GM12864 (cell line): ENCODE results near the gene DDX10.

Experiments used
- DNase-seq: peaks from one replicate; pipeline ENCODE4 v3.0.0-alpha.2; 2011; ENCODE audit warnings: low read depth
- H3K4me3 ChIP-seq: 2 replicates; pipeline ENCODE4 v1.5.1; 2011; ENCODE audit warnings: mild to moderate bottlenecking, low read depth, low read length, control low read depth
- TF ChIP-seq, protein P1 (sequence below): IDR thresholded peaks from 2 replicates; pipeline ENCODE4 v1.5.1; 2011; ENCODE audit warnings: low read depth, mild to moderate bottlenecking, moderate library complexity, low read length, control low read depth, inconsistent platforms; ENCODE audit errors: missing control alignments

The DDX10 gene

GRCh38 chr11:108859510-108859909 lies 194.6 kb downstream of the DDX10 start:
- no peak for DNase-seq
- no peak overlapping the region for H3K4me3 ChIP-seq

GRCh38 chr11:108863528-108863927 lies 198.7 kb downstream of the DDX10 start:
- TF ChIP-seq, protein P1, sequence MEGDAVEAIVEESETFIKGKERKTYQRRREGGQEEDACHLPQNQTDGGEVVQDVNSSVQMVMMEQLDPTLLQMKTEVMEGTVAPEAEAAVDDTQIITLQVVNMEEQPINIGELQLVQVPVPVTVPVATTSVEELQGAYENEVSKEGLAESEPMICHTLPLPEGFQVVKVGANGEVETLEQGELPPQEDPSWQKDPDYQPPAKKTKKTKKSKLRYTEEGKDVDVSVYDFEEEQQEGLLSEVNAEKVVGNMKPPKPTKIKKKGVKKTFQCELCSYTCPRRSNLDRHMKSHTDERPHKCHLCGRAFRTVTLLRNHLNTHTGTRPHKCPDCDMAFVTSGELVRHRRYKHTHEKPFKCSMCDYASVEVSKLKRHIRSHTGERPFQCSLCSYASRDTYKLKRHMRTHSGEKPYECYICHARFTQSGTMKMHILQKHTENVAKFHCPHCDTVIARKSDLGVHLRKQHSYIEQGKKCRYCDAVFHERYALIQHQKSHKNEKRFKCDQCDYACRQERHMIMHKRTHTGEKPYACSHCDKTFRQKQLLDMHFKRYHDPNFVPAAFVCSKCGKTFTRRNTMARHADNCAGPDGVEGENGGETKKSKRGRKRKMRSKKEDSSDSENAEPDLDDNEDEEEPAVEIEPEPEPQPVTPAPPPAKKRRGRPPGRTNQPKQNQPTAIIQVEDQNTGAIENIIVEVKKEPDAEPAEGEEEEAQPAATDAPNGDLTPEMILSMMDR, result no peak
- no peak for DNase-seq

More at GRCh38 chr11:108859510-108859909, 194.6 kb downstream of the DDX10 start:
- TF ChIP-seq, protein P1, result no peak

GRCh38 chr11:108865406-108865805 lies 200.5 kb downstream of the DDX10 start:
- TF ChIP-seq, protein P1, result no peak
- no peak for DNase-seq
- H3K4me3 ChIP-seq, result no peak overlapping the region

More at GRCh38 chr11:108863528-108863927, 198.7 kb downstream of the DDX10 start:
- no peak overlapping the region for H3K4me3 ChIP-seq

DNA sequence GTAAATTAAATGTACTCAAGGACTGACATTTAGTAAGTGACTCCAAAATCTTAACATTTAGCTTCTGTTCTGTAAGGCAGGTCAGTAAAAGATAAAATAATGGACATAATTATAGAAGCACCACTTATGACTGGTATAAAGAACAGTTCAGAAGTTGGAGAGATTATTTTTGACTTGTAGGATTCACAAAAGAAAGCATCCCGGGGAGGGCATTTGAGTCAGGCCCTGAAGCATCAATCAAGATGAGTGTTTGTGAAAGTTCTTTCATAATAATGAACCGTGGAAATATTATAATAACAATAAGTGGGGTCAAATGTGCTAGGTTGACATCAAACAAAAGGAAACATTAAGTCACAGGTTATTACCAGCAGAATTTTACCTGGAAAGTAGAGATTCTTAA lies 201.9 kb downstream of the DDX10 start:
- H3K4me3 ChIP-seq, result no peak overlapping the region
- TF ChIP-seq, protein P1, result no peak
- DNase-seq, result no peak

GRCh38 chr11:108870373-108871020 lies 205.6 kb downstream of the DDX10 start:
- TF ChIP-seq, protein P1, result no peak
- no peak overlapping the region for H3K4me3 ChIP-seq
- DNase-seq, result no peak

- TF ChIP-seq, protein P1, result peak; percentile 47
- DNase-seq, result no peak
- no peak overlapping the region for H3K4me3 ChIP-seq
Measured at GRCh38 chr11:108871152-108871551, 206.3 kb downstream of the DDX10 start.

DNA sequence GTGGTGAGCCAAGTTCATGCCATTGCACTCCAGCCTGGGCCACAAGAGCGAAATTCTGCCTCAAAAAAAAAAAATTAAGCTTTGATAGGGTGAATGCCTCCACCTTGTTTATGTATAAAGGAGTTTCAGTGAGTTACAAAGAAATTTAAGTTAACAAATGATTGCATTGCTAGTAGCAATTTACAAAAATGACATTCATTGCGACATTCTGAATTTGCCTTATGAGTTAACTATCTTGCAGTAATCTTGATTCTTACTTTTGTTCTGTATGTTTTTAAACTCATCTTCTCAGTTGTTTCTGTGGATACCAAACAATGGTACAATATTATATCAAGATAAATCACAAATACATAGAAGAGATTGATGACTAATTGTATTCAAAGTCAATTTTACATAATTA lies 207.0 kb downstream of the DDX10 start:
- no peak for DNase-seq
- TF ChIP-seq, protein P1, result no peak
- no peak overlapping the region for H3K4me3 ChIP-seq
